Osteocyte (in vitro differentiated cells): Measurements from ENCODE around the gene VGLL4. TPM values are rescaled to one million over a fixed set of nuclear protein-coding genes. Genes with fewer than 3 reads are reported as not detected.

Experiments
- DNase-seq: peaks from one replicate; pipeline ENCODE4 v3.0.0; 2021; ENCODE audit warnings: mixed read lengths; ENCODE audit not compliant: unreplicated experiment; ENCODE audit errors: extremely low spot score
- H3K27ac Mint-ChIP-seq: one replicate; pipeline ENCODE4 v1.8.0; 2021; ENCODE audit warnings: mild to moderate bottlenecking, mixed read lengths; ENCODE audit not compliant: unreplicated experiment
- H3K27me3 Mint-ChIP-seq: one replicate; pipeline ENCODE4 v1.8.0; 2021; ENCODE audit warnings: mixed read lengths; ENCODE audit not compliant: unreplicated experiment
- H3K36me3 Mint-ChIP-seq: one replicate; pipeline ENCODE4 v1.8.0; 2021; ENCODE audit warnings: mixed read lengths; ENCODE audit not compliant: unreplicated experiment
- H3K4me1 Mint-ChIP-seq: one replicate; pipeline ENCODE4 v1.8.0; 2021; ENCODE audit warnings: mixed read lengths; ENCODE audit not compliant: unreplicated experiment
- H3K4me3 Mint-ChIP-seq: one replicate; pipeline ENCODE4 v1.8.0; 2021; ENCODE audit warnings: mild to moderate bottlenecking, moderate library complexity, mixed read lengths; ENCODE audit not compliant: unreplicated experiment
- H3K9me3 Mint-ChIP-seq: one replicate; pipeline ENCODE4 v1.8.0; 2021; ENCODE audit warnings: mixed read lengths; ENCODE audit not compliant: unreplicated experiment
- CTCF ChIP-seq: fragments of 200-600 bp; sonication (generic); IDR thresholded peaks from 2 replicates; pipeline ENCODE4 v1.5.0; 2021; ENCODE audit warnings: antibody characterized with exemption, mild to moderate bottlenecking, moderate library complexity
- total RNA-seq: library from RNA; stranded (reverse); gene quantifications from 2 replicates; pipeline ENCODE4 v1.2.1, GENCODE V29; 2021

VGLL4 gene
- total RNA-seq, 1 donor from 2014 or later = 139 TPM

GRCh38 chr3:11558002-11558401, 85.7 kb downstream of the VGLL4 start:
- Mint-ChIP-seq H3K27me3 (no peaks in the 10 kb centered on the region), H3K36me3 (peaks cover 41% of the 10 kb centered on the region), H3K27ac (peak overlapping the region; percentile 79), H3K4me3 (no peak overlapping the region), H3K4me1 (peaks cover 78% of the 10 kb centered on the region), H3K9me3 (no peaks in the 10 kb centered on the region)
- no peak for TF ChIP-seq CTCF
- DNase-seq = no peak

GRCh38 chr3:11556851-11557644, 86.7 kb downstream of the VGLL4 start:
- H3K4me3 Mint-ChIP-seq = no peak overlapping the region
- no peak for DNase-seq
- H3K9me3 Mint-ChIP-seq = no peaks in the 10 kb centered on the region
- H3K36me3 Mint-ChIP-seq = peaks cover 49% of the 10 kb centered on the region
- H3K4me1 Mint-ChIP-seq = peaks cover 88% of the 10 kb centered on the region
- H3K27ac Mint-ChIP-seq = peak overlapping the region; percentile 79
- no peak for TF ChIP-seq CTCF
- H3K27me3 Mint-ChIP-seq = no peaks in the 10 kb centered on the region

GRCh38 chr3:11555881-11556633, 87.7 kb downstream of the VGLL4 start:
- Mint-ChIP-seq H3K4me3 (no peak overlapping the region), H3K36me3 (peaks cover 52% of the 10 kb centered on the region), H3K27me3 (no peaks in the 10 kb centered on the region), H3K4me1 (peaks cover 84% of the 10 kb centered on the region), H3K27ac (peak overlapping the region; percentile 79), H3K9me3 (no peaks in the 10 kb centered on the region)
- DNase-seq = no peak
- no peak for TF ChIP-seq CTCF

- no peak for TF ChIP-seq CTCF
- peaks cover 48% of the 10 kb centered on the region for H3K36me3 Mint-ChIP-seq
- H3K27me3 Mint-ChIP-seq = no peaks in the 10 kb centered on the region
- peak overlapping the region; percentile 70 for H3K27ac Mint-ChIP-seq
- H3K4me3 Mint-ChIP-seq = no peak overlapping the region
- H3K4me1 Mint-ChIP-seq = peaks cover 84% of the 10 kb centered on the region
- no peaks in the 10 kb centered on the region for H3K9me3 Mint-ChIP-seq
- no peak for DNase-seq
These were observed 88.4 kb downstream of the VGLL4 start for GRCh38 chr3:11555211-11555782.

- Mint-ChIP-seq H3K4me3 (no peak overlapping the region), H3K9me3 (no peaks in the 10 kb centered on the region), H3K27me3 (no peaks in the 10 kb centered on the region)
These were observed 89.0 kb downstream of the VGLL4 start for GRCh38 chr3:11554666-11555065.

More at GRCh38 chr3:11554666-11555065, 89.0 kb downstream of the VGLL4 start:
- no peak for DNase-seq
- no peak for TF ChIP-seq CTCF
- peaks cover 83% of the 10 kb centered on the region for H3K4me1 Mint-ChIP-seq
- H3K36me3 Mint-ChIP-seq = peaks cover 48% of the 10 kb centered on the region
- H3K27ac Mint-ChIP-seq = peak overlapping the region; percentile 65
